ENCODE data around the gene BAMBI.

The BAMBI gene

DNA sequence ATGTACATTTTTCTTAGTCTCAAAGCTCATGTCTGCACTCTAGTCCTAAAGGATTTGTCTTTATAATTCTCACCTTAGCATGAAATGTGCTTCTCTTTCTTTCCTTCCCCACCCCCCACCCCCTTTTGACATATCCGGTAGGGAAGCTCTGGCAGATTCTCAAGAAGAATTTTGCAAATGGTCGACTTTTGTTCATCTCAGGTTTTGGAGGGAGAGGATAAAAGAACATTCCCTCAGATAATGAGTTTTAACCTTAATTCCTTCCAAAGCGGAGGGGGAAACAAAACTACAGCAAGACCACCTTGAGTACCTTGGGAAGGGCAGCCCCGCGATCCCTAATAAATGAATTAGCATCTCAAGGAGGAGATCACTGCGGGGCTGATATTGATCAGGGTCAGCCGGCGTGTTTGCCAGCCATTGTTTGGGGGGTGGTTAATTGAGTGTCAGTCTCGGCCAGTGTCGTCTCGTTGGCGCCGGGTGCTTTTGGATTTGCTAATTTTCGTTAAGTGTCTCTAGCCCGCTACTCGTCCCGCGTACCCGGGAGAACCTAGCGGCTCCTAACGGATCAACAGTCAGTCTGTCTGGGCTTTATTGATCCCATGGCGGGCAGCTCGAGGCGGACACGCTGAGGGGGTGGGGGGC, 874 bp upstream of the BAMBI start:
- DNase-seq (ENCODE audit: low read depth, low spot score): no peak

DNA sequence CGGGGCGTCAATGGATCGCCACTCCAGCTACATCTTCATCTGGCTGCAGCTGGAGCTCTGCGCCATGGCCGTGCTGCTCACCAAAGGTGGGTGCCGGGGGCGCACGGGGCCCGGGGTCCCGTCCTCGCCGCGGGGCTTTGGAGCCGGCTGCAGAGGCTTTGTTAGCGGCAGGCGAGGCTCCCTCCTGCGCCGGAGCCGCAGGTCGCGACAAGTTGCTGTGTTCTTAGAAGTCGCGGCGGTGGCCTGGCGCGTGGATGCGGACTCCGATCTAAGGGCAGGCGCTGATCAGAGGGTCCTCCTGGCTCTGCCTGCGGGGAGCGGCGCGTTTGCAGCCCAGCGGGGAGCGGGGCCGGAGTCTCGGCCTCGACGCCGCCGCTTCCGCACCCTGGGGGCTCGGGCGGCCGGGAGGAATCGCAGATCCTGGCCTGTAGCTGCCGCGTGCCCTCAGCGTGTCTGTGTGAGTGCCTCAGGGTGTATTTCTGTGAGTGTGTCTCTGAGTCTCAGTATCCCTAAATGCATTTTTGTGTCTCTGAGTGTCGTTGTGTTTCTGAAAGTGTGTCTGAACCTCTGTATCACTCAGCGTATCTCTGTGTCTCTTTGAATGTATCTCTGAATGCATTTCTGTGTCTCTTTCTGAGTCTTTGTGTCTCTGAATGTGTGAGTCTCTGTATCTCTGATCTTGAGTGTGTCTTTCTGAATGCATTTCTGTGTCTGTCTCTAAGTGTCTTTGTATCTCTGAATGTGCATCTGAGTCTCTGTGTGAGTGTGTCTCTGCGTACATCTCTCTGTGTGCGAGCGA, 766 bp downstream of the BAMBI start:
- DNase-seq (ENCODE audit: low read depth, low spot score): no peak

DNA sequence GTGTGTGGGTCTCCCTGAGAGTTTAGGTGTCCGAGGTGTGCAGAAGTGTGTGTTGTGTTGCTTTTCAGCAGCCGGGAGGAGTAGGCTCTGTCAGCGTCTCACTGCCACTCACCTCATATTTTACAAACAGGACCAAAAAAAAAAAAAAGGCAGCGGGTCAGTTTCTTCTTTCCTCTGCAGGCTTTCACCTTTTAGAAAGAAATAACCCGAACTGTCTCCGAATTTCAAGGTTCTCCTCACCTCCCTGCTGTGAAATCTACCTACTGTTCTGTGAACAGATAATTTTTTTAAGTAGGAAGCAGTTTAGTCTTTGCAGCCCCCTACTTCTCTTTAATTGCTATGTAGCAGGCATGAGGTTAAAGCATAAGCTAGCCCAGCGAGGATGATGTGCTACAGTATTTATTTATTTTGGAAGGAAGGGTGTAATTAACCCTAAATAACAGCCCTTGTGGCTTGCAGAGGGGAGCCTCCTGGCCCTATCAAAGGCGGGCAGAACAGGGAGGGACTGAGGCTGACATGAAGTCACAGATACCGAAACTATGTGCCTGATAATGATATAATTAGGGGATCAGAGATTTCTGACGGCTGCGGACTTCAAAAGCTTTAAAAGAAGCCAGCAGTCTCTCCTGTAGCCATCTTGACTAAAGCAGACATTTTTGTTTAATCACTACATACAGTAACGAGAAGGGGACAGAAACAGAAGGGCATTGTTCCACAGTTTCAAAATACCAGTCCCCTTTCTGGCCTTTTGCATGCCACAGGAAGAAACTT, 1.6 kb downstream of the BAMBI start:
- DNase-seq (ENCODE audit: low read depth, low spot score): no peak

DNA sequence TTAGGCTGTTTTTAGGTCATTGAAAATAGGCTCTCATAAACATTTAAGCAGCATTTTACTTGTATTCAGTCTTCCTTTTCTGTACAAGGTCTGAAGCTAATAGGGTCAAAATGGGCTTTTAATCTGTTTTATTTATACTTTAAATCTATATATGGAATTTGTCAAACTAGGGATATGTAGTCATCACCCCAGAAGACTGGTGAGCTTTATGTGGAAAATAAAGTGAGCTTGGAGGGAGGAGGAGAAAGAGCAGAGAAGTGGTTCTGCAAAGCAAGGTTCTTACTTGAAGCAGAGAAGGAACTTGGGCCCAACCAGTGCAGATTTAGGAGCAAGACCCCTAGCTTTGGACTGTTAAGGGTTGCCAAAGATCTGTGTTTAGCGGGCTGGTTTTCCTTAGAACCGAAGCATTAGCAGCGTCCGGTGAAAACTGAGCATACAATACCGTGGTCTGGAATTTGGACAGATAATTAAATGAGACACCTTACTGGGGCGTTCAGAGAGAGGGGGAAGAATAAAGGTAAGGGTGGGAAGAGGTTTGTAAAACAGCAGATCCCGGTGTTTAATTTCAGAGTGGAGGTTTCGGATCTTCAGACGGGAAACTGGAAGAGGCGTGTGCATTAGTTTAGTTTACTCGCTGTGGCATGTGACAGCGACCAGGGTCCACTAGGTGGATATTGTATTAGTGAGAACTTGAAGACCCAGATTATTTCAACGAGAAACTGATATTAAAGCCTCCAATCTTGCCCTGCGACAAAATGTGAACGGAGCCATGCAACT, 2.4 kb downstream of the BAMBI start:
- no peak for DNase-seq (ENCODE audit: low read depth, low spot score)

DNA sequence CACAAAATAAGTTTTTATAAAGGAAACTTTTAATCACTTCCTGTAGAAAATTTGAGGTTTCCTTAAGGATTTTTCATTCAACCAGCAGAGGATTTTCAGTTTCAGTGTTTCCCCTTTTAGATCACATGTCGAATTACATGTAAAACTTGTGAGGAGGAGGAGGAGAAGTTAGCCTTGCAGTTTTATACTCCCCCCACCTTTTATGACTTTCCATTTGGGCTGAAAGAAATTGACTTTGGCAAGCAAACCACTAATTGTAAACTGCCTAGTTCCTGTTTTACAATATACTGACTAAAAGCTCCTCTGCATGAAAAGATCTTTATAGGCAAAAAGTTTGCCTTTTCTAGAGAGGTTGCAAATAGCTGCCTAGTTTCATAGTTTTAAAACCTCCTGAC, 3.0 kb downstream of the BAMBI start:
- DNase-seq (ENCODE audit: low read depth, low spot score): no peak

DNA sequence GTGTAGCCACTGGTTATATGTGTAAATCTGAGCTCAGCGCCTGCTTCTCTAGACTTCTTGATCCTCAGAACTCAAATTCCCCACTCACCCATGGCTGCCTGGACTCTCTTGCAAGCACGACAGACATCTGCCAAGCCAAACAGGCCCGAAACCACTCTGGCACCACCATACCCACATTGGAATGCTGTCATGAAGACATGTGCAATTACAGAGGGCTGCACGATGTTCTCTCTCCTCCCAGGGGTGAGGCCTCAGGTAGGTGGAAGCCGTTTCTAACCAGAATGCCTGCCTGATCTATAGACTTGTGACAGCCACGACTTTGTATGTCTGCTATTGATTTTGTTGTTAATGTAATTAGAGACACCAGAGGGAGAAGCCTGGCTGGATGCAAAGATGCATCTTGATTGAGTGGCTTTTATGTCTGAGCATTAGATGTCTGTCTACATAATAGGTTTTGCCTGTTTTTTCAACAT, 4.0 kb downstream of the BAMBI start:
- DNase-seq (ENCODE audit: low read depth, low spot score): no peak

DNA sequence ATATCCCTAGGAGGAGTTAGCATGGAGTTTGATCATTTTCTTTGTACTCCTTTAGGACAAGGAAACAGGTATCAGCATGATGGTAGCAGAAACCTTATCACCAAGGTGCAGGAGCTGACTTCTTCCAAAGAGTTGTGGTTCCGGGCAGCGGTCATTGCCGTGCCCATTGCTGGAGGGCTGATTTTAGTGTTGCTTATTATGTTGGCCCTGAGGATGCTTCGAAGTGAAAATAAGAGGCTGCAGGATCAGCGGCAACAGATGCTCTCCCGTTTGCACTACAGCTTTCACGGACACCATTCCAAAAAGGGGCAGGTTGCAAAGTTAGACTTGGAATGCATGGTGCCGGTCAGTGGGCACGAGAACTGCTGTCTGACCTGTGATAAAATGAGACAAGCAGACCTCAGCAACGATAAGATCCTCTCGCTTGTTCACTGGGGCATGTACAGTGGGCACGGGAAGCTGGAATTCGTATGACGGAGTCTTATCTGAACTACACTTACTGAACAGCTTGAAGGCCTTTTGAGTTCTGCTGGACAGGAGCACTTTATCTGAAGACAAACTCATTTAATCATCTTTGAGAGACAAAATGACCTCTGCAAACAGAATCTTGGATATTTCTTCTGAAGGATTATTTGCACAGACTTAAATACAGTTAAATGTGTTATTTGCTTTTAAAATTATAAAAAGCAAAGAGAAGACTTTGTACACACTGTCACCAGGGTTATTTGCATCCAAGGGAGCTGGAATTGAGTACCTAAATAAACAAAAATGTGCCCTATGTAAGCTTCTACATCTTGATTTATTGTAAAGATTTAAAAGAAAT, 4.8 kb downstream of the BAMBI start:
- no peak for DNase-seq (ENCODE audit: low read depth, low spot score)

DNA sequence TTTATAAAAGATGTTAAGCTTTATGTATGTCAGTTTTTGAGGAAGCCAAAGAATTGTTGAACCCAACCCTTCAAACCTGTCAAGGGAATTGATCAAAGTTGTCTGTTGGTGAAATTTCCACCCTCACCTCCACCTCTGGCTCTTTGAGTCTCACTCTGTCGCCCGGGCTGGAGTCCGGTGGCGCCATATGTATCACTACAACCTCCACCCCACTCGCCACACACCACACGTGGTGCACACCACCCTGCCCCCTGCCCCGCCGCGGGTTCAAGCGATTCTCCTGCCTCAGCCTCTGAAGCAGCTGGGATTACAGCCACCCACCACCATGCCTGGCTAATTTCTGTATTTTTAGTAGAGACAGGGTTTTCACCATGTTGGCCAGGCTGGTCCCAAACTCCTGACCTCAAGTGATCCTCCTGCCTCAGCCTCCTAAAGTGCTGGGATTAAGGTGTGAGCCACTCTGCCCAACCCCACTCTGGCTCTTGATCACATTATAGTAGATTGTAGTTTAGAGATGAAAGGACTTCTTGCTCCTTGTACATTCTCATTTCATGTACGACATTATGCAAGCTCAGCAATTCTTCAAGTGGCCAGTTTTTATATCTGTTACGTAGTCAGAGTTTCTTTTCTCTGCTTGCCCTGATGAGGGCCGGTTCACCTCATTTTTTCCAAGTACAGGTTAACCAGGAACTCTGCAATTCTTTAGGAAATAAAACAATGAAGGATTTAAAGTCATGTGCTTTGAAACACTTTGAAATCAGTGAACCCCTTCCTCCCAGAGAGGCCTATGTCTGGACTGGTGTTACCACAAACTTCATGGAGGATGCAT, 7.0 kb downstream of the BAMBI start:
- DNase-seq (ENCODE audit: low read depth, low spot score): no peak

DNA sequence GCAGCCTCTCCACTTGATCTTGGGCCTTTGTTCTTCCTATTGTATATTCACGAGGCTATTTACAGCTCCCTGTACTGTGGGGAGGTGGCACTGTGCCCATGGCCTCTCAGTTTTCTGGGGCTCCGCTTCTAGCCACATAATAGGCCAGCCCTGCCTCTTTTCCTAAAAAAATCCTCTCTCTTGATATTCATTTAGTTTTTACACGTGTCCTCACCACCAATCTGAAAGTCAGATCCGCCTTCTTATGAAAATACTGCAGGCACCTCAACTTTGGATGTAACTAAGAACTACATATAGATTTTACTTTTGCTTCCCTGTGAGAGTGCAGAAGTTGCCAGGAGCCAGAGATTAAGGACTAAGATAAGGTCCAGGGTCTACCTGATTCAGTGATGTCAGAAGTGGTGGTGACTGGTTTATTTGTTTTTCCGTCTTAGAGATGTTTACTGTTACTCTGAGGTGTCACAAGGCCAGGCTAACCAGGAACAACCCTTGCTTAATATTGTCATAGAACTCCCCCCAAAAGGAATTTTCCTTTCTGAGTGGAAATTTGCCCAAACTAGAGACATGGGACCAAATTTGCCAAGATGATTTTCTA, 7.8 kb downstream of the BAMBI start:
- DNase-seq (ENCODE audit: low read depth, low spot score): no peak

DNA sequence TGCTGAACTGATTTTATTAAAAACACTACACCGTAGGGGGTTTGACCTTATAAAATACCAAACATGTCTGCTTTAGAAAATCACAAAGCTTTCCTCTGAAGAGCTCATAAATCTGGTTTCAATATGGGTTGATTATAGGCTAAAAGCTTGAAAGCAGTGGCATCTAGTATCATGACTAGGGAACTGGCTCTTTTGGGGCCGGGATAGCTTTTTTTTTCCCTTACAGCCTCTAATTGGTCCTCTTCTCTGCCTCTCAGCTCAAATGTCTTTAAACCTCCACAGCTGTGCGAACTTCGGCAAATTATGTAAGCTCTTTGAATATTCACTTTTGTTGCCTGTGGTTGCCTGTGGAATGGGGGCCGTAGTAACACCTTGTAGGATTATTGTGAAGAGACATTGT, 8.4 kb downstream of the BAMBI start:
- no peak for DNase-seq (ENCODE audit: low read depth, low spot score)

DNA sequence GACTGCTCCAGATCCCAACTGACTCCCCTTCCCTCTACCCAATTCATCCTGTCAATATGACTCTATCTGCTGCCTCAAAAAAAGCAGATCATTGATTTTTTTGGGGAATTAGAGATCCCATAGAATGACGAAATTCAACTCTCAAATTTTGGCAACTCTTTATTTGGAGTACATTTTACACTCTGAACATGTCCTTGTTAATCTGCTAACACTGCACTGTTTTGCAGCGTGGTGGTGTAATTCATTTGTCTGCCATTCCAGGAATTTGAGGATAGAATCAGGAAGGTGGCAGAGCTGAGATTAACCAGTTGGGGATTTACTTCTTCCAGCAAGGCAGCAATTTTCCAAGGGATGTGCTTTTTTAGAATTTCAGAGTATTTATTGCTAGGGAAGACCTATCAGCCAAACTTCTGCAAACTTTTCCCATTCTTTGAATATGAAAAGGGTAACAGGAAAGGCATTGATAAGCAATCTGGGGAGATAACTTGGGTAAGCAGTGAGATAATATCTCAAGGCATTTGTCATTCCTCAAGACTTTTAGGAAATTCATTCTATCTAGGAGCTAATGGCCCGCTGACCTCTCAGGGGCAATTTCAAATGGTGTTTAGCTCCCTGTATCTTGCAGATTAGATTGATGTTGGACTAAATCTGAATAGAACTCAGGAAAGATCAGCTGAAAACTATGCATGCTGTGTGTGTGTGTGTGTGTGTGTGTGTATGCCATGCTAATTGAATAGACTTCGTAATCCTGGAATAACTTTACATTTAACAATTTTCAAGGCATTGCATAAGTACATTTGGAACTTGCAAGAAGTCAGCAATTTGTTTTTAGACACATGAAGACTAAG, 9.7 kb downstream of the BAMBI start:
- DNase-seq (ENCODE audit: low read depth, low spot score): no peak

DNA sequence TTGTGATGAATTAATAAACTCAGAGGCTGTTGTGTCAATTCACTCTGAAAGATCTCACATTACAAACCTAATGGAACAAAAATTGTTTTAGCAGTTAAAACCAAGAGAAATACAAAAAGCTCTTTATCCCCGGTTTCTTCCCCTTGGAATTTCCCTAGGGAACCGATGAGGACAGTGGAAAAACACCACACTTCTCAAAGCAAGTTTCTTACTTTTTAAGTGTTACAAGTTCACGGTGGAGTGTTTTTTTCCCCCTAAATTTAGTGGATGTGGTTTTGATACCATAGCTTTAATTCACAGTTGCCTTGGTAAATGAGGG, 10.3 kb downstream of the BAMBI start:
- DNase-seq (ENCODE audit: low read depth, low spot score): no peak

DNA sequence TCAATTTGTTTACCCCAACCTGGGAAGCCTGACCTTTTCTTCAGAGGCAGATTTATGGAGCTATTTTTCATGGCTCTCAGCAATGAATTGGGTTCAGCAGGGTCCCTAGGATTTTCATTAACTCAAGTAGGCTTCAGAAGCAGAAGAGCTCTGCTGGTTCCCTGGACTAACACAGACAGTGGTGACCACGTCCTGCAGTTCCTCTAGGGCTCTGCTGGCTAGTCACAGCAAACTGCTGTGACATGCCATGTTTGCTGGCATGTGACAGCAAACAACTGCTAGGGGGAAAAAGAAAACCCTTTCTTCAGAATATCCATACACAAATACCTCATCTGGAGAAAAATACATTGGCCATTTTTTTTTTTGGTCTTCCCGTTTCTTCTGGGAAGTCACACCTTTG, 13.2 kb downstream of the BAMBI start:
- DNase-seq (ENCODE audit: low read depth, low spot score): no peak

DNA sequence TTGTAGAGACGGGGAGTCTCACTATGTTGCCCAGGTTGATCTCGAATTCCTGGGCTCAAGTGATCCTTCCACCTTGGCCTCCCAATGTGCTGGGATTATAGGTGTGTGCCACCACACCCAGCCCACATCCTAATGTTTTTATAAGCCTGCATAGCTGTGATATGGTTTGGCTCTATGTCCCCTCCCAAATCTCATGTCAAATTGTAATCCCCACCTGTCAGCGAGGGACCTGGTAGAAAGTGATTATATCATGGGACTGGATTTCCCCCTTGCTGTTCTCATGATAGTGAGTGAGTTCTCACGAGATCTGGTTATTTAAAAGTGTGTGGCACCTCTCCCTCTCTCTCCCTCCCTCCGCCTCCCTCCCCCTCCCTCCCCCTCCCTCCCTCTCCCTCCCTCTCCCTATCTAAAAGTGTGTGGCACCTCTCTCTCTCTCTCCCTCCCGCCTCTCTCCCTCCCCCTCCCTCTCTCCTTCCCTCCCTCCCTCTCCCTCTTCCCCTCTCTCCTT, 13.9 kb downstream of the BAMBI start:
- no peak for DNase-seq (ENCODE audit: low read depth, low spot score)

DNA sequence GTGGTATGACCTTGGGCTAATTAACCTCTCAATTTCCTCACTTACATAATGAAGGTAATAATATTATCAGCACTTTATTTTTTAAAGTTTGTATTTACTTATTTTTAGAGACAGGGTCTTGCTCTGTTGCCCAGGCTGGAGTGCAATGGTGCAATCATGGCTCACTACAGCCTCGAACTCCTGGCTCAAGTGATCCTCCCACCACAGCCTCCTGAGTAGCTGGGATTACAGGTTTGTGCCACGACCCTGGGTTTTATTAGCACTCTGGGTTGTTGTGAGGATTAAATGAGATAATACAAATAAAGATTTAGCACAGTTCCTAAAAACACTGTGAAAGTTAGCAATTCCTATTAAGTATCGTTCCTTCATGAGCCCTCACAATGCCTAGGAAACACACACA, 14.7 kb downstream of the BAMBI start:
- DNase-seq (ENCODE audit: low read depth, low spot score): no peak

DNA sequence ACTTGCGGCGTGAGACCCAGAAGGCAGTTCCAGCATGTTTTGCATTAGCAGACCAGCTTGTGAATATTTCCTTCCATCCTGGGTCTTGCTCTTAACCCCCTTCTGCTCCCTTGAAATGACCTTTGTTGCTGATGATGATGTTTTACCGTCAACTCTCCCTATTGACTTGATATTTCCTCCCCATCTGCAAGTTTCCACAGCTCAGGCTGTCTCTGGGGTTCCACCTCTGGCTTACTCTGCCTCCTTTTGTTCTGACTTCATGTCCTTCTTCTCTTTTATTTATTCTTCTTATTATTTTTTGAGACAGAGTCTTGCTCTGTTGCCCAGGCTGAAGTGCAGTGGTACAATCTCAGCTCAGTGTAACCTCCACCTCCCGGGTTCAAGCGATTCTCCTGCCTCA, 17.2 kb downstream of the BAMBI start:
- no peak for DNase-seq (ENCODE audit: low read depth, low spot score)

DNA sequence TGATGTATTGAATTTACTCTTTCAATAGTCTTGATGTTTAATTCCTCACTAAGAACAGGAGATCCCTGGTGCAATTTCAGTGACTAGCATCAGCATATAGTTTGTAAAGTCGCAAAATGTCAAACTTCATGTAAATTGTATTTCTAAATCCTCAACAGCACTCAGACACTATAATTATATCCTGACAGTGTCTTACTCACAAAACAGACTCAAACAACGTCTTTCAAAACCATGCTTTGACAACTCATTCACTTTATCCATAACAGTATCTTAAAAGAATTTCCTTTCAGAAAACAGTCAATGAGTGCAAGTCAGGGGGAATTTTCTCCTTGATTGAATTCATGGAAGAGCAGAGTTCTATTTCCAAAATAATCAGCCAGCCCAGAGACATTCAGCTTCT, 20.8 kb downstream of the BAMBI start:
- no peak for DNase-seq (ENCODE audit: low read depth, low spot score)

DNA sequence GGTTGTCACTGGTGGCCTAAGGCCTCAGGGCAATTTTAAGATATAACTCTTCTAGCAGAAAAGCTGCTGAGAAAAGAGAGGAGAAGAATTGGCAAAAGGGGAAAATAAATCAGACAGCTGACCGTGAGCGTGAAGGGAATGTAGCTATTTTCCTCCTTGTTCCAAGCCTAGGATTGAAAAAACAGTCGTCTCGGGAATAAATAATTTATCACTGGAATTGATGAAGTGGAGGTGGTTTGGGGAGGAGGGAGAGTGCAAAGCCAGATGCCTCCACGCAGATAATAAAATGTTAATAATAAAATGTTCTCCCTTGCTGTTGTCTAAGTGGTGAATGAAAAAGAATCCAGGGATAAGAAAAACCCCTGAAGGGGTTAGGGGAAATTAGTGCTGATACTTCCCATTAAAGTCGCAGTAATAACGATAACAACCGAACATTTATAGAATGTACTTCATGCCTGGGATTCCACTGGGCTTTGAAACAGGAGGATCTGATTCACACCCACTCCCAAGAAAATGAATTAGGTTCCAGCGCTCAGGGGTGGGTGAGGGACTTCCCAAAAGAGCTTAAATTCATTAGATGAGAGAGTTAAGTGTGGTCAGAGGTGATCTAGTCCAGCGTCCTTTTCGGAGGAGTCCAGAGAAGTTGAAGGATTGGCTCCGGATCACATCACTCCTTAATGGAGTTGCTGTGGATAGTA, 27.3 kb downstream of the BAMBI start:
- no peak for DNase-seq (ENCODE audit: low read depth, low spot score)
